Gastroesophageal sphincter (tissue), 4 donors: ENCODE data around the gene NTSR1. TPM values are rescaled to one million over a fixed set of nuclear protein-coding genes. Genes with fewer than 3 reads are reported as not detected.

Experiments
- ATAC-seq: fragments of 150-250 bp; one replicate; pipeline ENCODE4 v1.9.1; 2016; ENCODE audit warnings: mild to moderate bottlenecking, moderate library complexity
- H3K27ac ChIP-seq, 4 donors: fragments of 200-600 bp; sonication (generic) in 3 of 4; 1 replicate in 3 of 4; 2 replicates in 1 of 4; pipeline ENCODE4 v1.5.1; 2016 to 2019
- H3K27me3 ChIP-seq: fragments of 200-600 bp; sonication (generic); one replicate; pipeline ENCODE4 v1.5.1; 2019
- H3K36me3 ChIP-seq, 2 donors: fragments of 200-600 bp; sonication (generic); one replicate each; pipeline ENCODE4 v1.5.1; 2019; ENCODE audit warnings: control low read depth in 1 of 2
- H3K4me1 ChIP-seq, 3 donors: fragments of 200-600 bp; sonication (generic); 1 replicate in 2 of 3; 2 replicates in 1 of 3; pipeline ENCODE4 v1.5.1; 2016 to 2019; ENCODE audit warnings: control low read depth in 2 of 3
- H3K4me3 ChIP-seq, 2 donors: fragments of 200-600 bp; sonication (generic); one replicate each; pipeline ENCODE4 v1.5.1; 2019; ENCODE audit warnings: mild to moderate bottlenecking in 1 of 2, moderate library complexity in 1 of 2
- H3K9me3 ChIP-seq, 3 donors: fragments of 200-600 bp; sonication (generic); one replicate each; pipeline ENCODE4 v1.5.1; 2017 to 2019; ENCODE audit warnings: control low read depth in 2 of 3
- CTCF ChIP-seq, 4 experiments: fragments of 200-600 bp in 2 of 4; fragments of 450-650 bp in 2 of 4; sonication (generic) in 1 of 4; IDR thresholded peaks; one replicate each; pipeline ENCODE4 v1.5.1; 2017 to 2019; ENCODE audit warnings: antibody characterized with exemption in 4 of 4, mild to moderate bottlenecking in 2 of 4, moderate library complexity in 2 of 4
- EP300 ChIP-seq: sonication (generic); formaldehyde crosslinking; IDR thresholded peaks from one replicate; pipeline ENCODE4 v1.6.1; 2017; ENCODE audit warnings: antibody characterized with exemption, mild to moderate bottlenecking
- POLR2A ChIP-seq, 2 donors: fragments of 450-650 bp; IDR thresholded peaks; one replicate each; pipeline ENCODE4 v1.6.1; 2017; ENCODE audit warnings: antibody characterized with exemption in 2 of 2, mild to moderate bottlenecking in 2 of 2, moderate library complexity in 1 of 2
- POLR2AphosphoS5 ChIP-seq: sonication (generic); formaldehyde crosslinking; IDR thresholded peaks from one replicate; pipeline ENCODE4 v1.6.1; 2017; ENCODE audit warnings: antibody characterized with exemption
- WGBS, 2 donors: methylation state at CpG; one replicate each; pipeline ENCODE4 v1.1.5; 2018; ENCODE audit warnings: low coverage in 1 of 2; 5-methylcytosine and 5-hydroxymethylcytosine counted together
- total RNA-seq, 4 donors: library from RNA; depleted of rRNA; stranded (reverse); fragments of >200 nt; gene quantifications; one replicate each; pipeline ENCODE4 v1.1.0, GENCODE V29; 2016

NTSR1 gene
- total RNA-seq, 4 donors from 2014 or later, result 0.13 to 0.85 (median 0.19) TPM

- H3K27ac ChIP-seq, result no peak overlapping the region
- WGBS, 2 donors, result 75 to 81% methylated on average over 5 to 9 of the region's 31 CpGs
- TF ChIP-seq EP300, result no peak
- peaks cover 58% of the 10 kb centered on the region for H3K27me3 ChIP-seq
- H3K9me3 ChIP-seq, result peaks cover 0 to 4% (median 0%) of the 10 kb centered on the region in 3 donors
- H3K4me3 ChIP-seq, result no peak overlapping the region
- no peak for ATAC-seq
- peaks cover 0 to 26% (median 3%) of the 10 kb centered on the region in 3 donors for H3K4me1 ChIP-seq
- H3K36me3 ChIP-seq, result no peaks in the 10 kb centered on the region
Observed at GRCh38 chr20:62726716-62727583, 18.3 kb downstream of the NTSR1 start.

GRCh38 chr20:62727584-62728027 lies 19.0 kb downstream of the NTSR1 start:
- no peaks in the 10 kb centered on the region for H3K36me3 ChIP-seq
- TF ChIP-seq CTCF (IDR thresholded peaks at IDR 0.05) (no peak), EP300 (no peak), POLR2AphosphoS5 (no peak), POLR2A (IDR thresholded peaks at IDR 0.05) (no peak)
- H3K27ac ChIP-seq, result no peak overlapping the region
- H3K4me3 ChIP-seq, result no peak overlapping the region
- H3K9me3 ChIP-seq, result no peaks in the 10 kb centered on the region
- WGBS, 2 donors, result no CpG with 5 or more reads among the region's 15 CpGs
- ATAC-seq, result no peak
- peaks cover 62% of the 10 kb centered on the region for H3K27me3 ChIP-seq
- peaks cover 0 to 19% (median 3%) of the 10 kb centered on the region in 3 donors for H3K4me1 ChIP-seq

- Histone ChIP-seq H3K4me3 (no peak overlapping the region), H3K27ac (no peak overlapping the region), H3K4me1 (peaks cover 0 to 13% (median 0%) of the 10 kb centered on the region in 3 donors), H3K27me3 (peaks cover 62% of the 10 kb centered on the region), H3K36me3 (no peaks in the 10 kb centered on the region), H3K9me3 (no peaks in the 10 kb centered on the region)
- no peak for TF ChIP-seq EP300
- WGBS, 2 donors, result 51 to 93% methylated on average over 7 to 12 of the region's 26 CpGs
- peak; percentile 48 for ATAC-seq
Observed at GRCh38 chr20:62728028-62728780, 19.6 kb downstream of the NTSR1 start.

- Histone ChIP-seq H3K9me3 (no peaks in the 10 kb centered on the region), H3K4me1 (peaks cover 0 to 7% (median 0%) of the 10 kb centered on the region in 3 donors), H3K36me3 (no peaks in the 10 kb centered on the region), H3K27ac (no peak overlapping the region), H3K27me3 (peaks cover 56% of the 10 kb centered on the region), H3K4me3 (no peak overlapping the region)
- no peak for TF ChIP-seq CTCF (IDR thresholded peaks at IDR 0.05)
- no peak for TF ChIP-seq POLR2A (IDR thresholded peaks at IDR 0.05)
- no peak for TF ChIP-seq EP300
- no peak for TF ChIP-seq POLR2AphosphoS5
- 40% methylated on average over 1 of the region's 9 CpGs; no CpG with 5 or more reads in 1 of the 2 donors for WGBS, 2 donors
- no peak for ATAC-seq
Observed at GRCh38 chr20:62728781-62729300, 20.2 kb downstream of the NTSR1 start.

GRCh38 chr20:62730481-62730880 lies 21.8 kb downstream of the NTSR1 start:
- TF ChIP-seq POLR2AphosphoS5 (no peak), EP300 (no peak), CTCF (IDR thresholded peaks at IDR 0.05) (no peak), POLR2A (IDR thresholded peaks at IDR 0.05) (no peak)
- Histone ChIP-seq H3K27ac (no peak overlapping the region), H3K36me3 (no peaks in the 10 kb centered on the region), H3K27me3 (peaks cover 57% of the 10 kb centered on the region), H3K4me3 (no peak overlapping the region), H3K4me1 (no peaks in the 10 kb centered on the region), H3K9me3 (no peaks in the 10 kb centered on the region)
- ATAC-seq, result no peak
- 93% methylated on average over 12 of the region's 13 CpGs for WGBS, 2 donors
